Astrocyte (in vitro differentiated cells and primary cell): Measurements from ENCODE around the gene PLA2G1B. TPM values are rescaled to one million over a fixed set of nuclear protein-coding genes. Genes with fewer than 3 reads are reported as not detected.

ENCODE experiments used
- DNase-seq: peaks from one replicate; pipeline ENCODE4 v3.0.0-alpha.2; 2010; ENCODE audit warnings: low read depth
- FAIRE-seq: peaks from 2 replicates; lab custom pipeline; 2011; peaks lifted over from hg19 to GRCh38; lab: Jason Lieb, UNC
- H2AFZ ChIP-seq: 2 replicates; pipeline ENCODE4 v1.6.0; 2012; ENCODE audit warnings: low read depth, low read length, inconsistent platforms
- H3K27ac ChIP-seq: 2 replicates; pipeline ENCODE4 v1.5.1; 2011; ENCODE audit warnings: low read depth, low read length, inconsistent platforms
- H3K27me3 ChIP-seq: 2 replicates; pipeline ENCODE4 v1.6.0; 2011; ENCODE audit warnings: low read length, inconsistent platforms; ENCODE audit not compliant: insufficient read depth
- H3K36me3 ChIP-seq: 2 replicates; pipeline ENCODE4 v1.5.1; 2011; ENCODE audit warnings: low read length, inconsistent platforms; ENCODE audit not compliant: insufficient read depth
- H3K4me1 ChIP-seq: 2 replicates; pipeline ENCODE4 v1.5.1; 2011; ENCODE audit warnings: low read length, inconsistent platforms; ENCODE audit not compliant: insufficient read depth
- H3K4me2 ChIP-seq: 2 replicates; pipeline ENCODE4 v1.6.0; 2012; ENCODE audit warnings: low read length, inconsistent platforms
- H3K4me3 ChIP-seq: 2 replicates; pipeline ENCODE4 v1.5.1; 2011; ENCODE audit warnings: low read depth, mild to moderate bottlenecking, low read length, inconsistent platforms; ENCODE audit not compliant: insufficient read depth
- H3K79me2 ChIP-seq: 2 replicates; pipeline ENCODE4 v1.6.0; 2012; ENCODE audit warnings: mild to moderate bottlenecking, low read length, inconsistent platforms; ENCODE audit not compliant: insufficient read depth
- H3K9ac ChIP-seq: 2 replicates; pipeline ENCODE4 v1.6.0; 2012; ENCODE audit warnings: mild to moderate bottlenecking, low read length, inconsistent platforms
- H3K9me3 ChIP-seq: 2 replicates; pipeline ENCODE4 v1.5.1; 2012; ENCODE audit warnings: low read depth, mild to moderate bottlenecking, low read length, inconsistent platforms; ENCODE audit not compliant: insufficient read depth
- H4K20me1 ChIP-seq: 2 replicates; pipeline ENCODE4 v1.6.0; 2012; ENCODE audit warnings: low read length, inconsistent platforms; ENCODE audit not compliant: insufficient read depth
- H3K27ac Mint-ChIP-seq: one replicate; pipeline ENCODE4 v1.8.0; 2021; ENCODE audit warnings: mild to moderate bottlenecking, mixed read lengths; ENCODE audit not compliant: unreplicated experiment
- H3K27me3 Mint-ChIP-seq: one replicate; pipeline ENCODE4 v1.8.0; 2021; ENCODE audit warnings: low read depth, mixed read lengths; ENCODE audit not compliant: unreplicated experiment
- H3K36me3 Mint-ChIP-seq: one replicate; pipeline ENCODE4 v1.8.0; 2021; ENCODE audit warnings: low read depth, mixed read lengths; ENCODE audit not compliant: unreplicated experiment
- H3K4me1 Mint-ChIP-seq: one replicate; pipeline ENCODE4 v1.8.0; 2021; ENCODE audit warnings: low read depth, mixed read lengths; ENCODE audit not compliant: unreplicated experiment
- H3K4me3 Mint-ChIP-seq: one replicate; pipeline ENCODE4 v1.8.0; 2021; ENCODE audit warnings: mild to moderate bottlenecking, moderate library complexity, mixed read lengths; ENCODE audit not compliant: unreplicated experiment
- H3K9me3 Mint-ChIP-seq: one replicate; pipeline ENCODE4 v1.8.0; 2021; ENCODE audit warnings: mild to moderate bottlenecking, mixed read lengths; ENCODE audit not compliant: unreplicated experiment
- EZH2 ChIP-seq: IDR thresholded peaks from 2 replicates; pipeline ENCODE4 v1.6.1; 2012; ENCODE audit warnings: mild to moderate bottlenecking, low read length, inconsistent platforms; ENCODE audit not compliant: insufficient read depth
- total RNA-seq: library from RNA; stranded (reverse); gene quantifications from 2 replicates; pipeline ENCODE4 v1.2.1, GENCODE V29; 2021
- TF ChIP-seq, protein P1 (sequence below): IDR thresholded peaks from 2 replicates; pipeline ENCODE4 v1.5.1; 2011; ENCODE audit warnings: low read depth, mild to moderate bottlenecking, inconsistent platforms, low read length, moderate library complexity; ENCODE audit not compliant: insufficient read depth

Gene PLA2G1B
- total RNA-seq, 1 donor from 2014 or later: not detected

GRCh38 chr12:120352117-120352516, 24.5 kb upstream of the PLA2G1B start:
- no peaks in the 10 kb centered on the region for H3K9me3 ChIP-seq
- no peak for FAIRE-seq
- H4K20me1 ChIP-seq: no peaks in the 10 kb centered on the region
- Mint-ChIP-seq H3K27me3 (no peaks in the 10 kb centered on the region), H3K36me3 (peaks cover 8% of the 10 kb centered on the region), H3K4me1 (no peaks in the 10 kb centered on the region), H3K9me3 (no peaks in the 10 kb centered on the region), H3K4me3 (no peak overlapping the region), H3K27ac (no peak overlapping the region)
- TF ChIP-seq, protein P1, sequence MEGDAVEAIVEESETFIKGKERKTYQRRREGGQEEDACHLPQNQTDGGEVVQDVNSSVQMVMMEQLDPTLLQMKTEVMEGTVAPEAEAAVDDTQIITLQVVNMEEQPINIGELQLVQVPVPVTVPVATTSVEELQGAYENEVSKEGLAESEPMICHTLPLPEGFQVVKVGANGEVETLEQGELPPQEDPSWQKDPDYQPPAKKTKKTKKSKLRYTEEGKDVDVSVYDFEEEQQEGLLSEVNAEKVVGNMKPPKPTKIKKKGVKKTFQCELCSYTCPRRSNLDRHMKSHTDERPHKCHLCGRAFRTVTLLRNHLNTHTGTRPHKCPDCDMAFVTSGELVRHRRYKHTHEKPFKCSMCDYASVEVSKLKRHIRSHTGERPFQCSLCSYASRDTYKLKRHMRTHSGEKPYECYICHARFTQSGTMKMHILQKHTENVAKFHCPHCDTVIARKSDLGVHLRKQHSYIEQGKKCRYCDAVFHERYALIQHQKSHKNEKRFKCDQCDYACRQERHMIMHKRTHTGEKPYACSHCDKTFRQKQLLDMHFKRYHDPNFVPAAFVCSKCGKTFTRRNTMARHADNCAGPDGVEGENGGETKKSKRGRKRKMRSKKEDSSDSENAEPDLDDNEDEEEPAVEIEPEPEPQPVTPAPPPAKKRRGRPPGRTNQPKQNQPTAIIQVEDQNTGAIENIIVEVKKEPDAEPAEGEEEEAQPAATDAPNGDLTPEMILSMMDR: no peak
- no peak for TF ChIP-seq EZH2
- H3K9ac ChIP-seq: no peak overlapping the region
- no peaks in the 10 kb centered on the region for H3K79me2 ChIP-seq
- no peak overlapping the region for H3K27ac ChIP-seq
- H2AFZ ChIP-seq: peak overlapping the region; percentile 54
- H3K36me3 ChIP-seq: no peaks in the 10 kb centered on the region
- peak; percentile 61 for DNase-seq
- peaks cover 7% of the 10 kb centered on the region for H3K4me1 ChIP-seq
- no peaks in the 10 kb centered on the region for H3K27me3 ChIP-seq
- no peak overlapping the region for H3K4me2 ChIP-seq
- no peak overlapping the region for H3K4me3 ChIP-seq

GRCh38 chr12:120350576-120351350, 23.2 kb upstream of the PLA2G1B start:
- FAIRE-seq (no peak), DNase-seq (no peak)
- H3K4me1 ChIP-seq: peaks cover 3% of the 10 kb centered on the region
- H2AFZ ChIP-seq: no peak overlapping the region
- no peak overlapping the region for H3K9ac ChIP-seq
- H3K27ac ChIP-seq: no peak overlapping the region
- Mint-ChIP-seq H3K36me3 (peaks cover 8% of the 10 kb centered on the region), H3K27ac (no peak overlapping the region), H3K4me3 (no peak overlapping the region), H3K27me3 (no peaks in the 10 kb centered on the region), H3K4me1 (no peaks in the 10 kb centered on the region), H3K9me3 (no peaks in the 10 kb centered on the region)
- TF ChIP-seq EZH2: no peak
- TF ChIP-seq, protein P1: no peak
- H3K36me3 ChIP-seq: no peaks in the 10 kb centered on the region
- H3K27me3 ChIP-seq: no peaks in the 10 kb centered on the region
- no peak overlapping the region for H3K4me3 ChIP-seq
- no peak overlapping the region for H3K4me2 ChIP-seq
- no peaks in the 10 kb centered on the region for H3K79me2 ChIP-seq
- H4K20me1 ChIP-seq: no peaks in the 10 kb centered on the region
- no peaks in the 10 kb centered on the region for H3K9me3 ChIP-seq

DNA sequence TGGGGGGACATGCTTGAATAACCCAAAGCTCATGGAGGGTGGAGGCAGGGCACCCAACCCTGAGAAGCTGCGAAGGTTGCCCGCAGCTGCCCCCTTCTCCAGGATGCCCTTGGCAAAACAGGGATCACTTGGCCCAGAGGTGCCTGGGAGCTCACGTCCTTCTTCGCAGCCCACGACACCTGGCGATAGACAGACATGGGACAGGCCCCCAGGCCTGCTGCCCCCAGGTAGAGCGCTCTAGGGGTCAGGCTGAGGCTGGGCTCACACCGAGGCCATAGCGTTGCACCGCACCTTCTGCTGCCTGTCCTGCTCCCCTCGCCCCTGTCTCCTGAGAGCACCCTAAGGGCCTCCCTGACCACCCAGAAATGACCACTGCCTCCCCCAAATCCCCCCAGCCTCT, 20.2 kb upstream of the PLA2G1B start:
- Histone ChIP-seq H3K4me2 (no peak overlapping the region), H2AFZ (no peak overlapping the region), H3K4me3 (no peak overlapping the region), H3K27me3 (no peaks in the 10 kb centered on the region), H3K9me3 (no peaks in the 10 kb centered on the region), H3K36me3 (no peaks in the 10 kb centered on the region), H4K20me1 (no peaks in the 10 kb centered on the region), H3K79me2 (no peaks in the 10 kb centered on the region), H3K9ac (no peak overlapping the region), H3K4me1 (peaks cover 3% of the 10 kb centered on the region), H3K27ac (no peak overlapping the region)
- FAIRE-seq (no peak), DNase-seq (no peak)
- Mint-ChIP-seq H3K9me3 (no peaks in the 10 kb centered on the region), H3K4me1 (no peaks in the 10 kb centered on the region), H3K4me3 (no peak overlapping the region), H3K36me3 (peaks cover 10% of the 10 kb centered on the region), H3K27ac (no peak overlapping the region), H3K27me3 (no peaks in the 10 kb centered on the region)
- TF ChIP-seq, protein P1: no peak
- TF ChIP-seq EZH2: no peak
